ENCODE measurements around the gene C20orf202.
A peak's percentile ranks its signal among the peaks of the same experiment; 100 is the strongest.
"Not testable (repeated sequence)": the region's sequence is repeated elsewhere in the genome, so short reads cannot be mapped to it uniquely, and the experiment has no call there.

The C20orf202 gene

GRCh38 chr20:1212607-1213396 is 9.5 kb downstream of the C20orf202 start:
- DNase-seq (ENCODE audit: low read depth): peak; percentile 28
- in situ Hi-C loops (cut with HindIII; ENCODE audit: low sequenced_read_pairs): no loop called here
- peak; percentile 86 for TF ChIP-seq CTCF (IDR thresholded peaks at IDR 0.05; ENCODE audit: low read depth, low read length, missing control alignments)
- no peak overlapping the region for H3K4me3 ChIP-seq (ENCODE audit: low read depth, low read length)

GRCh38 chr20:1214838-1215261 is 11.6 kb downstream of the C20orf202 start:
- TF ChIP-seq CTCF (IDR thresholded peaks at IDR 0.05; ENCODE audit: low read depth, low read length, missing control alignments): no peak
- DNase-seq (ENCODE audit: low read depth): no peak
- H3K4me3 ChIP-seq (ENCODE audit: low read depth, low read length): no peak overlapping the region
- in situ Hi-C loops (cut with HindIII; ENCODE audit: low sequenced_read_pairs): no loop called here

GRCh38 chr20:1215386-1216170 is 12.3 kb downstream of the C20orf202 start:
- no peak overlapping the region for H3K4me3 ChIP-seq (ENCODE audit: low read depth, low read length)

GRCh38 chr20:1216527-1217427 is 13.5 kb downstream of the C20orf202 start:
- DNase-seq (ENCODE audit: low read depth); in situ Hi-C loops (cut with HindIII; ENCODE audit: low sequenced_read_pairs); H3K4me3 ChIP-seq (ENCODE audit: low read depth, low read length): not testable (repeated sequence)

More at GRCh38 chr20:1215386-1216170, 12.3 kb downstream of the C20orf202 start:
- in situ Hi-C loops (cut with HindIII; ENCODE audit: low sequenced_read_pairs): no loop called here
- TF ChIP-seq CTCF (IDR thresholded peaks at IDR 0.05; ENCODE audit: low read depth, low read length, missing control alignments): no peak
- no peak for DNase-seq (ENCODE audit: low read depth)

GRCh38 chr20:1222750-1223149 is 19.5 kb downstream of the C20orf202 start:
- in situ Hi-C loops (cut with HindIII; ENCODE audit: low sequenced_read_pairs): not testable (repeated sequence)

GRCh38 chr20:1224205-1224890 is 21.1 kb downstream of the C20orf202 start:
- no peak for DNase-seq (ENCODE audit: low read depth)
- no peak overlapping the region for H3K4me3 ChIP-seq (ENCODE audit: low read depth, low read length)
- TF ChIP-seq CTCF (IDR thresholded peaks at IDR 0.05; ENCODE audit: low read depth, low read length, missing control alignments): no peak
- in situ Hi-C loops (cut with HindIII; ENCODE audit: low sequenced_read_pairs): no loop called here

More at GRCh38 chr20:1222750-1223149, 19.5 kb downstream of the C20orf202 start:
- not testable (repeated sequence) for H3K4me3 ChIP-seq (ENCODE audit: low read depth, low read length); DNase-seq (ENCODE audit: low read depth)
